ENCODE measurements around the gene PUSL1. TPM values are rescaled to one million over a fixed set of nuclear protein-coding genes. Genes with fewer than 3 reads are reported as not detected.

PUSL1 gene
- polyA plus RNA-seq, 3 donors, result 8.8 to 11.7 (median 11.2) TPM

DNA sequence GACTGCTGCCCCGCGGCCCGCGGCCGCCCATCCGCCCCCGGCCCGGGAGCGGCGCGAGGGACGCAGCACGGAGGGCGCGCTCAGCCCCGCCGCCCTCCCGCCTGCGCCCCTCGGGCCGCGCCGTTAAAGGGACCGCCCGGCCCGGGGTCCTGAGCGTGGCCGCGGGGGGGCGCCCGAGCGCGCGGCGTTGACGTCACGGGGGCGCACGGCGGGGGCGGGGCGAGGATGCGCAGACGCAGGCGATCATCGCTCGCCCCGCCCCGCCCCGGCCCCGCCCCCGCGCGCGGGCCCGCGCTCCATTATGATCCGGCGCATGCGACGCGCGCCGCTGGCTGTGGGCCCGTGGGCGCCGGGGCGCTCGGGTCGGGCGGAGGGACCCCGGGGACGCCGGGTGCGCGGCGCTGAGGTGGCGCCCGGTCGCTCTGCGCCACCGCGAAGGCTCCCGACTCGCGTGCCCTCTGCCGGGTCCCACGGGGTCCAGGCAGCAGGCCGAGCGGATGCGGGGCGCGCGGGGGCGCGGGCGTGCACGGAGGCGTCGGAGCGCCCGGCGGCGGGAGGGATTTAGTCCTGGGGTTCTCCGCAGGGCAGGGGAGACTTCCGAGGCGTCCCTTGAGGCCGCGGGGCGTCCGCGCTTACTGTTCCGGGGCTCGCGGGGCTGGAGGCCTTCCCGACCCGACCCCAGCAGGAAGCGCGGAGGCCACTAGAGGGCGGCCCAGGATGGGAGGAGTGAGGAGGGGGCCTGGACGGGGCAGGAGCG is 41.0 kb downstream of the PUSL1 start, which contains the start of gene DVL1:
DVL1 (minus strand) TSS at position 163 of the 757 bp plus-strand sequence. CDS start 353 bp downstream, outside the sequence.
- DNase-seq, result no peak

DNA sequence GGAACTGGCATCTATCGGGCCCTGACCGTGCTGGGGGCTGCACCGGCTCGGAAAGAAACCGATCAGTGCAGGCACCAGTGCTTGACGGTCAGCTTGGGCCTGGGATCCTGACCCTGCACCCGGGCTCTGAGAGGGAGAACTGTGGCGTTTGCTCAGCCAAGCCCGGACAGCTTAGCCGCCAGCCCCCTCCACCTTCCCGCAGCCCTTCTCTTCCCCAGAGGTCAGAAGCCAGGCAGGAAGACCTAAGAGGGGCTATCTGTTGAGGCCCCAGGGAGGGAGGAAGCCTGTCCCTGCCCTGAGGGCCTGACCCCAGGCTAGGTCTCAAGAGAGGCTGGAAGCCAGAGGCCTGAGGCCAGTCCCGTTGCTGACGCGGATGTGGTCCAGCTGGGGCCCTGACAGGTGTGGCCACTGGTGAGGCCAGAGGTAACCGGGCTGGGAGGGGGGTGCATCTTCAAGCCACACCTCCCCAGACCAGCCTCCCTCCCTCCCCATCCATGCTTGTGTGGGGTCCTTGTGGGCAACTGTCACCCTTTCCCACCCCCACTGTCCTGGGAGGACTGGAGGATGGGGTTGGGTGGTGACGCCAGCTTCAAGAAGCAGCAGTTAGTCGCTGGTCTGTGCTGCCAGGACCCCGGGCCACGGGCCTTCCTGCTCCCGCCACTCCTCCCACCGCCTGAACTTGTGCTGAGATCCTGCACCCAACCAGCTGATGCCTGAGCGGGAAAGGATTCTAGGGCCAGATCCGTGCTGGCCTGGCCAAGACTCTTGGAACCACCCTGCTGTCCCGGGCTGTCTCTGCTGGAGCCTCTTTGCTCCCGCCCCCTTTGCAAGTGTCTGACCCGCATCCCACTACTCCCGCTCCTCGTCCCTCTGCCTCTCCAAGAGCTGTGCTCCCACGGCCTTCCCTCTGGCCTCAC is 43.4 kb downstream of the PUSL1 start:
- DNase-seq, result no peak

DNA sequence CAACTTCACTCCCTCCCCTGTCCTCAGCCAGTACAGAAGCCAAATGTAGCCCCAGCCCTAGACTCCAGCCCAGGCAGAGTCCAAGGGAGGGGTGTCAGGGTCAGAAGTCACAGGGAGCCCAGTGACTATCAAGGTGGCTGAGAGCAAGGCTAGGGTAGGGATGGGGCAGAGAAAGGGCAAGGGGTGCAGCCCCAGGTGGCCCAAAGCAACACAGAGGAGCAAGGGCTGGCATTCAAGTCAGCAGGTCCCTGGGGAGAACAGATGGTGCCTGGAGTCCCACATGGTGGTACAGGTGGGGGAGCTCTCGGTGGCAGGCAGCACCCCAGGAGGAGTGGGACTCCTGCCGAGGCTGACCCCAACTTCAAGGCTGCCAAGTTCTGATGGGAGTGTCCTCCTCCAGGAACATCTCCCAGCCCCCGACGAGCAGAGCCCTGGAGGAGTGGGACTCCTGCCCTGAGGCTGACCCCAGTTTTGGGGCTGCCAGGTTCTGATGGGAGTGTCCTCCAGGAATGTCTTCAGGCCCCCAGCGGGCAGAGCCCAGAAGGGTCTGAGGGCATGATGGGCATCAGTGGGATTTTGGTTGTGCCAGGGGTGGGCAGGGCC is 44.5 kb downstream of the PUSL1 start:
- DNase-seq, result no peak

DNA sequence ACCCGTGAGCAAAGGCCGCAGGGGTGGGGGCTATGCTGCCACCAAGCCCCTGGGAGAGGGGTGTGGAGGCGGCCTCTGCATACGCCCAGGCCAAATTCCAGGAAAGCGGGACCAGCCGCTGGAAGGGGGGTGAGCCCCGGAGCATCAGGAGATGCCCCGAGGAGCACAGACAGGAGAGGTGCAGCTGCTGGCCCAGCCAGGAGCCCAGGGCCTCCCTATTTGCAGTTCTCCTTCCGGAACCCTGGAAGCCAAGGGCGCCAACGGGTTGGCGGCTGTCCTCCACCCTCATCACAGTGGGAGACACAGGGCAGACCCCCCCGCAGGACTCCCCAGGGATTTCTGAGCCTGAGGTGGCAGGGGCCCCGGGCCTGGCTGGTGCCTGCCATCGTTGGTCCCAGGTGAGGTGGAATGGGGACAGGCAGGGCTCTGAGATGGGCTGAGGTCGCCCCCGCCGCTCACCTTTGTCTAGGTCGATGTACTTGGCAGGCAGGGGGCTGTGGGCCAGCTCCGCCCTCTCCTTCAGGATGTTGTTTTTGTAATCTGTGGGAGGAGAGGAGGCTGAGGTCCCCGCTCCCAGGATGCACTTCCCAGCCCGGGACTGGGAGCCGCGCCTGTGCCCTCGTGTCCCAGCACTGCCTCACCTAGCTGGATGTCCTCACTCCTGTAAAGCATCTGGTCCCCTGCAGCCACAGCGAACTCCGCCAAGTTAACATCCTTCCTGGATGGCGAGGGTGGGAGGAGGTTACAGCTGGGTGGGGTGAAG is 45.2 kb downstream of the PUSL1 start:
- no peak for DNase-seq

DNA sequence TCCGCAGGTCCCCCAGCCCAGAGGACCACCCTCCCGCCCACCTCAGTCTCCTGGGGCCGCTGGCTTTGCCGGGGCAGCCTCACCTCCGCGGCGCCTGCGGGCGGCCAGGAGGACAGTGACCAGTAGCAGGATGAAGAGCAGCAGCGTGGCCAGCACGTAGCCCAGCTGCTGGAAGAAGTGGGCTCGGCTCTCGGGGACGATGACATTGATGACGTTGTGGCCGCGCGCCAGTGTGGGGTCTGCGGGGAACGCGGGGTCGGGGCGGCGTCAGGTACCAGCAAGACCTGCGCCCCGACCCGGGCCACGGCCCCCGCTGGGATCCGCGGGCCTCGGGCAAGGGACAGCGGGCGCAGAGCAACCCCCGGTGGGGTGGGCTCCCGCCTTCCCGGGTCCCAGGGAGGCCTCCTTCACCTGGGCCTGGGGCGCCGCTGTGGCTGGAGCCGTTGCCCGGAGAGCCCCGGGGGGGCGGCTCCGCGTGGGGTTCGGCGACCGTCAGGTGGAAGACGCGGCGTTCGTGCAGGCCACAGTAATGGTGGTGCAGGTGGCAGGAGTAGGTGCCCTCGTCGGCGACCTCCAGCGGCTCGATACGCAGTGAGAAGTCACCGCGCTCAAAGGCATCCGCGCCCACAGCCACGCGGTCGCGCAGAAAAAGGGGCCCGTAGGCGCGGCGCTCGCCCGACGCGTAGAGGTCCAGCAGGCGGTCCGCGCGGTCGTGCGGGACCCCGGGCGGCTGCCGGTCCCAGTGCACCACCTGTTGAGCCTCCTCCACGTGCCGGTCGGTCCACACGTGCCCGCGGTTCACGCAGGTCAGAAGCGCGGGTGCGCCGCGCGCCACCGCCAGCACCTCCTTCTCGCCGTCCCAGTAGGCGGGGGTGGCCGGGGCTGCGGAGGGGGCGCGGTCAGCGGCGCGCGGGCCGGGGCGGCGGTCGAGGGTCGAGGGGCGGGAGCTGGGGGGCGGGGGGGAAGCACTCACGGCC is 46.2 kb downstream of the PUSL1 start:
- DNase-seq, result no peak

DNA sequence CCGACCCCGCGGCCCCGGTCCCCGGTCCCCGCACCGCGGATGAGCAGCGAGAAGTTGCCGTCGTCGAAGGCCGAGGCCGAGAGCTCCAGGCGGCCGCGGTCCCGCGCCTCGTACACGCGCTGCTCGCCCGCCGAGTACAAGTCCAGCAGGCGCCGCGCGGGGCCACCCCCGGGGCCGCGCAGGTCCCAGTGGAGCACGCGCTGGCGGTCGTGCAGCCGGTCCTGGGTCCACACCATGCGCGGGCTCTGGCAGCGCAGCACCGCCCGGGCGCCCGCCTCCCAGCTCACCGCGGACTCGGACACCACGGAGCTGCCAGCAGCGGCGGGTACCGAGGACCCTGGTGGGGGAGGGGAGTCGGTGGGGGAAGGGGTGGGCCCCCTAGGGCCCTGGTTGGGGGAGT is 47.0 kb downstream of the PUSL1 start:
- no peak for DNase-seq

DNA sequence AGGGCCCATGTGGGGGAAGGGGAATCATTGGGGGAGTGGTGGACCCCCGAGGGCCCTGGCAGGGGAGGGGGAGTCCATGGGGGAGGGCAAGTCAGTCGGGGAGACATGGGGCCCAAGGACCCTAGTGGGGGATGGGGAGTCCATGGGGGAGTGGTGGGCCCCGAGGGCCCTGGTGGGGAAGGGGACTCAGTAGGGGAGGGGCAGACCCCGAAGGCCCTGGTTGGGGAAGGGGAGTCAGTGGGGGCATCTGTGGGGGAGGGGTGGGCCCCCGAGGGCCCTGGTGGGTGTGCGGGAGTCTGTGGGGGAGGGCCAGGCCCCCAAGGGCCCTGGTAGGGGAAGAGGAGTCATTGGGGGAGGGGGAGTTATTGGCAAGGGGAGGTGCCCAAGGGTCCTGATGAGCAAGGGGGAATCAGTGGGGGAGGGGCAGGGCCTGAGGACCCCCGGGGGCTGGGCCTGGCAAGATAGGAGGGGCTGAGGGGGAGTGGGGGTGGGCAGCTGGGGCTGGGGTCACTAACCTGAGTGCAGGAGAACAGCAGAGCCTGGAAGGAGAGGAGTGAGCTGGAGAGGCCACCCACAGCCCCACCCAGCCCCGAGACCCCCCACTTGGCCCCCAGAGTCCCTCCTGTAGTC is 47.9 kb downstream of the PUSL1 start:
- DNase-seq, result no peak

DNA sequence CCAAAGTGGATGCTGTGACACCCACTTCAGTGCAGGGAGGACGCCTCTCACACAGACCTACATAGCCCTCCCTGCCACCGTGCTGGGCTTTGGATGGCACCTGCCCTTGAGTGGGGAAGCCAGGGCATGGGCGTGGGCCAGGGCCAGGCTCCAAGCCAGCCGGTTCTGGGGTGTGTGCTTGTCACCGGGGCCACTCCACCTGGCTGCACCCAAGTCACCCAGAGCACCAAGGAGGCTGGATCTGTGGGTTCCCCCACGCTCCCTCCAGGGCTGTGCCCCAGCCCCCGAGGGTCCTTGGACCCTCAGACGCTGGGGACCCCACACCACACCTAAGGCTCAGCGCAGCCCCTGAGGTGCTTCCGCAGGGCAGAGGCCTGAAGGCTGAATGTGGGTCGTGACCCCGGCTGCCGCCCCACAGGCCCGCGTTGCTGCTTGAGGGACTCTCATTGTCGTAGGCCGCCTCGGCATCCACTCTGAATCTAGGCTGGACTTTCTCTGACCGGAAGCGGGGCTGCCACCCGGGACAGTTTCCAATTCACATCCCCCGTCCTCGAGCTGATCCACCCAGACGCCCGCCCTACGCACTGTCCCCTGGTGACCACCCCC is 48.5 kb downstream of the PUSL1 start:
- DNase-seq, result no peak

DNA sequence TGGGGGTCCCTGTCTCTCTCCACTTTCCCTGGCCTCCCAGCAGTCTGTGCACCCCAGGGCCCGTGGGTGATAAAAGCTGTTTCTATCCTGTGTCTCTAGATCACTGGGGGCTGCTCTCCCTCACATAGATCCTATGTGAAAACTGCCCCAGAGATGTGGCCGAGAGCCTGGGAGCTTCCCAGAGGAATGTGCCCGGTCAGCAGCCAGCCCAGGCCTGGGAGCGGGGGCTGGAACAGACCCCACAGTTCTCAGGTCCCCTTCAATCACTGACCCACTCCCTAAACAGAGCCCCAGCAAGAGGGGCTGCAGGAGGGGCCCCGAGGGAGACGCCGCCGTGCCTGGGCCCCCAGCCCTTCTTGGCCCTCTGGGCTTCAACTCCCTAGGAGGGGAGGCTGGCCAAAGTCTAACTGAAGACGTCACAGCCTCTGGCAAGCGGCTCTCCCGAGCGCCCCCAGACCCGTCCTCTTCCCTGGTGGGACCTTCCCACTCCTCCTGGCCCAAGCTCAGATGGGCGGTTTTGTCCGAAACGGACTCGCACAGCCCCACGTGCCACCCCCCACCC is 49.6 kb downstream of the PUSL1 start:
- DNase-seq, result no peak

DNA sequence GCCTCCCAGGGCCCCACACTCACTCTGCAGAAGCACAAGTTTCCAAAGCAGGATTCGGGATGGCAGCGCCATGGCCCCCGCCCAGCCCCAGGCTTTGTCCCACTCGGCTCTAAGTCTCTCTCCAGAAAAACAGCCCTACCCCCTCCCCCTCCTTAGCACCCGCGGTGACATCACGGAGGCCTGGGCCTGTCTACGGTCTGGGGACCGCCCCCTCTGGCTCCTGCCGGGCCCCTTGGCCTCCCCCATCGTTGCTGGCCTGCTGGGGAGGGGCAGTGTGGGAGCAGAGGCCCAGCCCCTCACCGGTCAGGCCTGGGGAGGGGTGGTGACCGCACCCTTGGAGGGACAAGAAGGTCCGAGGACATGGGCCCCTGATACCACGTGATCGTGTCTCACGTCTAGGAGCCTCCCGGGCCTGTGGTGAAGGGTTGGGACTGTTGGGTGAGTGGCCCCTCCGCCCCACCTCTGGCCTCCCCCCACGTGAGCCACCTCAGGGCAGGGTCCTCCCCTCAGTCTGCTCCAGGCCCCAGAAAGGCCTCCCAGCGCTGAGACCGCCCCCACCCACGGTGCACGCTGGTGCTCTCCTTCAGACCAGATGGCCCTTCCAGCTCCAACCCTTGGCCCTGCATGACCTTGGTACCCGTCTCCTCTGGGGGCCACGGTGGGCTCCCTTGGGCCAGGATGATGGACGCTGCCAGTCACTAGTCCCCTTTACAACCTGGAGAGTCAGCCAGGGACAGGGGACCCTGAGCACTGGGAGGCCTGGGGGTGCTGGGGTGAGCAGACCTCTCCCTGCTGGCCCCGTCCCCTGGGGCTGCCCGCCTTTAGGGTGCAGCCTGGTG is 50.3 kb downstream of the PUSL1 start, which contains the start of gene MXRA8:
MXRA8 (minus strand) TSS at position 123 of the 839 bp plus-strand sequence; CDS start at position 72, 51 bp downstream.
- DNase-seq, result peak; percentile 72

DNA sequence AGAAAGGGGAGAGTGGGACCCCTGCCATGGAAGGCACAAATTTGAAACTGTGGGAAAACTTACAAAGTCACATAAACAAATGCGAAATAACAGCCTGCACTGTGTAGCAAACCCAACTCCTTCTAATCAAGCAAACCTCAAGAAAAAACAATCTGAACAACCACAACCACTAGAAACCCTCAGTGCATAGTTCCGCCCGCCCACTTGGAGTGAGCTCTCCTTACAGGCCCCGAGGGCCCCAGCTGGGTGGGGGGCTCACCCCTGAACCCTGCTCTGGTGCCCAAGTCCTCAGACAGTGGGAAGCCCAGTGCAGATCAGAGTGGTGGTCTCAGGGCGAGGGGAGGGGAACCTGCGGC is 50.9 kb downstream of the PUSL1 start:
- no peak for DNase-seq

DNA sequence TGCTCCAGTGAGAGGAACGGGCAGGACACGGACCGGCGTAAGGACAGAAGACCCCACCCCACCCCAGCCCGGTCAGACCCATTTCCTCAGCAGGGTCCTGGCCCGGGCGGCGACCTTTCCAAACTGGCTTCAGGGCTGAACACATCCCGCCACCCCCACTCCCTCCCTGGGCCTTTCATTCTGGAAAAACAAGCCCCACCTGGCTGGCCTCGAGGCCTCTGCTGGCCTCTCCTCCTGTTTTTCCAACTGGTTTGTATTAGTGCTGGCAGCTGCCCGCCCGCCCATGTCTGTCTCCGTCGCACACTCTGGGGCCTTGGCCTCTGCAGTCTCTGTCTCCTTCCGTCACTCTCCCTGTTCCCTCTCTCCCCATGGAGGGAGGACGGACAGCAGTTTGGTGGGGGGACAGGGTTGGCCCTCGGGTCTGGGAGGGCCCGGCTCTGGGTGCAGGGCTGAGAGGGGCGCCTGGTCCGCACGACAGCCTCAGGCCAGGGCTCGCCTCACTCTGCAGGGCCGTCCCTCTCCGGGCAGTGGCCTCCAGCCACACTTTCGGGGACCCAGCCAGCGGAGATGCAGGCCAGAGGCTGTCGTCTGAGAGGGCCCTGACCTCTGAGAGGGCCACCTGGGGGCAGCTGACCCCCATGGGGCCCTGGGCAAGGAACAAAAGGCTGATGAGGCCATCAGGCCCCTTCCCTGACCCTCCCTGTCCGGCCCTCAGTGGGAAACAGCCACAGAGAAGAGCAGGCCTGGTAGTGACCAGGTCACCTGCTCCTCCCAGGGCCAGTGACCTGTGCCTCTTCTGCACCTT is 51.5 kb downstream of the PUSL1 start:
- DNase-seq, result no peak

DNA sequence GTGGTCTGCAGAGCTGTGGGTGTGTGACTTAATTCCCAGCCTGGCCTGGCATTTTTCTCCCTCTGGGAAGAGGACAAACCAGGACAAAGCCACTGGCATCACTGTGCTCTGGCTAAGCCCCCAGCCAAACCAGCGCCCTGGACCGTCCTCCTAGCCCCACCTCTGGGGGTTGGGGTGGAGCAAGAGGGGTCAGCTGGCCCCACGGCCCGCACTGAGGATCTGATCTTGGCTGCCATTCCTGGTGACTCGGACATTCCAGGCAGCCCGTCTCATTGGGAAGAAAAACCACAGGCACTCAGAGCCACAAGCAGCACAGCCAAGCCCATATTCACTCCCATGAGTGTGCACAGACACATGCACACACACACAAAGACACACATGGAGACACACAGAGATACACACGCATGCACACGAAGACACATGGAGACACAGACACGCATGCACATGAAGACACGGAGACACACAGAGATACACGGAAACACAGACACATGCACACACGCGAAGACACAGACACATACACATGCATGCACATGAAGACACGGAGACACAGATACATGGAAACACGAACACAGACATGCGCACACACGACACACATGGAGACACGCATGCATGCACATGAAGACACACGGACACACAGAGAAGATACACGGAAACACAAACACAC is 52.2 kb downstream of the PUSL1 start:
- DNase-seq, result no peak
